Measurements from ENCODE around the gene SULT1C4. TPM values are rescaled to one million over a fixed set of nuclear protein-coding genes. Genes with fewer than 3 reads are reported as not detected.

The SULT1C4 gene
- total and polyA plus RNA-seq, 9 donors, result 11.3 to 47.1 (median 17.6) TPM

DNA sequence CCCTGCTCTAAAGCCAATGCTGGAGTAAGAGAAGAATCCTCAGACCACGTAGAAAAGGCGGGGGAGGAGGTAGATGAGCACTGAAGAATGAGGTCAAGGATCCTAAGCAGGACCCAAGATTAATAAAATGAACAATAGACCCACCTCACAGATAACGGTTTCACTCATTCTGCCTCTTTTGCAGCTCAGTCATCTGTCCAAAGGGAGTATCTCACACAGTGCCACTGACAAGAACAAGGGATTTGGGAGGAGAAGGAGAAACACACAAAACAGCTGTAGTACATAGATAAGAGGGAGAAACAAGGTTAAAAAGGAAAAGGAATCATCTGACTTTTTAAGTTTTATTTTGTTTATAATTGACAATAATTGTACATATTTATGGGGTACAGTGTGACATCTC is 30.9 kb upstream of the SULT1C4 start:
- WGBS, 3 donors, result 21 to 36% (median 22%) methylated on average over 3 of the region's 3 CpGs
- Histone ChIP-seq H3K27ac (no peak overlapping the region), H3K9me3 (no peaks in the 10 kb centered on the region), H3K27me3 (no peaks in the 10 kb centered on the region), H3K36me3 (no peaks in the 10 kb centered on the region), H3K4me3 (no peak overlapping the region), H3K4me1 (ENCODE audit: insufficient read depth) (no peaks in the 10 kb centered on the region)
- intact Hi-C loops (cut with DNase I), result loop anchor here in 1 of 4 donors (10.0 kb wide), 1 partner anchor 238 kb away; no protein-coding TSS in a partner anchor
- DNase-seq, result no peak
- TF ChIP-seq EP300 (IDR thresholded peaks at IDR 0.05) (no peak), POLR2A (IDR thresholded peaks at IDR 0.05) (no peak)
- TF ChIP-seq, protein P1, sequence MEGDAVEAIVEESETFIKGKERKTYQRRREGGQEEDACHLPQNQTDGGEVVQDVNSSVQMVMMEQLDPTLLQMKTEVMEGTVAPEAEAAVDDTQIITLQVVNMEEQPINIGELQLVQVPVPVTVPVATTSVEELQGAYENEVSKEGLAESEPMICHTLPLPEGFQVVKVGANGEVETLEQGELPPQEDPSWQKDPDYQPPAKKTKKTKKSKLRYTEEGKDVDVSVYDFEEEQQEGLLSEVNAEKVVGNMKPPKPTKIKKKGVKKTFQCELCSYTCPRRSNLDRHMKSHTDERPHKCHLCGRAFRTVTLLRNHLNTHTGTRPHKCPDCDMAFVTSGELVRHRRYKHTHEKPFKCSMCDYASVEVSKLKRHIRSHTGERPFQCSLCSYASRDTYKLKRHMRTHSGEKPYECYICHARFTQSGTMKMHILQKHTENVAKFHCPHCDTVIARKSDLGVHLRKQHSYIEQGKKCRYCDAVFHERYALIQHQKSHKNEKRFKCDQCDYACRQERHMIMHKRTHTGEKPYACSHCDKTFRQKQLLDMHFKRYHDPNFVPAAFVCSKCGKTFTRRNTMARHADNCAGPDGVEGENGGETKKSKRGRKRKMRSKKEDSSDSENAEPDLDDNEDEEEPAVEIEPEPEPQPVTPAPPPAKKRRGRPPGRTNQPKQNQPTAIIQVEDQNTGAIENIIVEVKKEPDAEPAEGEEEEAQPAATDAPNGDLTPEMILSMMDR (IDR thresholded peaks at IDR 0.05), result no peak

DNA sequence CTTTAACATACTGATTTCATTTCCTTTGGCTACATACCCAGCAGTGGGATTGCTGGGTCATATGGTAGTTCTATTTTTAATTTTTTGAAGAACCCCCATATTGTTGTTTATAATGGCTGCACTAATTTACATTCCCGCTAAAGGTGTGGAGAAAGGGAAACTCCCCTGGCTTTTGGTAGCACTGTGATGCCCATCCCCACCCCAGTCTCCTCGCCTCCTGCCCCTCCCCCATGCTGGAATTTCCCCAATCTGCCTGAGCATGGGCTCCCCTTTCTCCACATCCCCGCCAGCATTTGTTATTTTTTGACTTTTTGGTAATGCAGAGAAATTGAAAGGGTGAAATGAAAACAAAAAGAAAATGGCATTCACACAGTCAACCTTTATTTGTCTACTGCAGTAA is 30.0 kb upstream of the SULT1C4 start:
- H3K36me3 ChIP-seq, result no peaks in the 10 kb centered on the region
- H3K27me3 ChIP-seq, result no peaks in the 10 kb centered on the region
- DNase-seq, result no peak
- TF ChIP-seq POLR2A (IDR thresholded peaks at IDR 0.05) (no peak), EP300 (IDR thresholded peaks at IDR 0.05) (no peak)
- TF ChIP-seq, protein P1 (IDR thresholded peaks at IDR 0.05), result no peak
- H3K4me1 ChIP-seq (ENCODE audit: insufficient read depth), result no peaks in the 10 kb centered on the region
- no peak overlapping the region for H3K27ac ChIP-seq
- WGBS, 3 donors, result 81 to 85% (median 84%) methylated on average over 3 of the region's 3 CpGs
- intact Hi-C loops (cut with DNase I), result loop anchor here in 1 of 4 donors (10.0 kb wide), 1 partner anchor 237 kb away; no protein-coding TSS in a partner anchor
- H3K9me3 ChIP-seq, result no peaks in the 10 kb centered on the region
- H3K4me3 ChIP-seq, result no peak overlapping the region

DNA sequence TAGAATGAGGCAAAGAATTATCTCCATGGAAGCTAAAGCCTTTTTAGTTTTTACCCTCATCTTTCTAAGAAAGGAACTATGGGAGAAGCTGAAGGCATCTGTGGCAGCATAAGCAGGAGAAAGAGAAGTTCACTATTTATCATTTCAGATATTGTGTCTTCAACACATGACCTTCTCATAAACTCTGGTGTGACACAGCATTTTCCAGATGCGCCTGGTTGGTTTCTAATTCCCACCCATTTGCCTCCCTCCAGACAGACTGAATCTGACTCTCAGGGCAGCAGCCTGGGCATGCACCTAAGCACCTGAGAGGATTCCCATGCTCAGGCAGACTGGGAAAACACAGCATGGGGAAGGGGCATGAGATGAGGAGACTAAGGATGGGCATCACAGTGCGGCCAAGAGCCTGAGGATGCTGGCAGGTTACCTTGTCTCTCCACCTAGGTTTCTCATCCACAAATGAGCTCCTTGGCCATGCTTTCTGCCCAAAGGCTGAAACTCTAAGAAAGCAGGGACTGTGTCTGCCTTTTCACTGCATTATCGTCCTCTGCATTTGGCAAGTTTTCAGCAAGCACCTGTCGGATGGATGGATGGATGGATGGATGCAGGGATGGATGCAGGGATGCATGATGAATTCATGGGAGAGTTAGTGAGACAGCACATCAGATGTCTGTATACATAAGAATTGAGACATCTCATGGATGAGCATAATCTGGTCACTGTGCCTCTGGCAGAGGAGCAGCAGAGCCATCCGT is 28.8 kb upstream of the SULT1C4 start:
- no peaks in the 10 kb centered on the region for H3K36me3 ChIP-seq
- no peaks in the 10 kb centered on the region for H3K27me3 ChIP-seq
- TF ChIP-seq, protein P1 (IDR thresholded peaks at IDR 0.05), result no peak
- no peak for TF ChIP-seq EP300 (IDR thresholded peaks at IDR 0.05)
- TF ChIP-seq POLR2A (IDR thresholded peaks at IDR 0.05), result no peak
- intact Hi-C loops (cut with DNase I), result loop anchor here in 1 of 4 donors (10.0 kb wide), 1 partner anchor 236 kb away; no protein-coding TSS in a partner anchor
- H3K27ac ChIP-seq, result no peak overlapping the region
- no peak for DNase-seq
- H3K4me1 ChIP-seq (ENCODE audit: insufficient read depth), result no peaks in the 10 kb centered on the region
- no peak overlapping the region for H3K4me3 ChIP-seq
- no peaks in the 10 kb centered on the region for H3K9me3 ChIP-seq
- 69 to 79% (median 75%) methylated on average over 5 of the region's 5 CpGs for WGBS, 3 donors

DNA sequence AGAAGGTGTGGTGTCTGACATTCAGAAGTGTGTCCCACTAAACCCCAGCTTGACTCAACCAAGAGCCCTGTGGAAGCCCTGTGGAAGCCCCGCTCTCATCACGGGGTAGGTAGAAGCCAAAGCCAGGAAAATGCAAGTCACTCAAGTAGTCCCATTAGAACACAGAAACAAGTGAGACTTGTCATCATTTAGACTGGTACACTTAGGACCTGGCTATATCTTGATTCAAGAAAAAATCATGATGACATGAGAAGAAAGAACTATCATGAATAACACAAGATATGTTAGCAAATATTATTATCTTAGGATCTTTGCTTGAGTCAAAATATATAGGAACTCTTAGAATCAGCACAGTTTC is 28.2 kb upstream of the SULT1C4 start:
- no peak for DNase-seq
- Histone ChIP-seq H3K4me1 (ENCODE audit: insufficient read depth) (no peaks in the 10 kb centered on the region), H3K27ac (no peak overlapping the region), H3K36me3 (no peaks in the 10 kb centered on the region), H3K27me3 (no peaks in the 10 kb centered on the region), H3K9me3 (no peaks in the 10 kb centered on the region), H3K4me3 (no peak overlapping the region)
- TF ChIP-seq EP300 (IDR thresholded peaks at IDR 0.05) (no peak), POLR2A (IDR thresholded peaks at IDR 0.05) (no peak)
- TF ChIP-seq, protein P1 (IDR thresholded peaks at IDR 0.05), result no peak
- WGBS, 3 donors, result 79 to 89% (median 80%) methylated on average over 2 of the region's 2 CpGs
- intact Hi-C loops (cut with DNase I), result loop anchor here in 1 of 4 donors (10.0 kb wide), 1 partner anchor 235 kb away; no protein-coding TSS in a partner anchor
